Measurements from ENCODE around the gene COX20. TPM values are rescaled to one million over a fixed set of nuclear protein-coding genes. Genes with fewer than 3 reads are reported as not detected.

COX20 gene
- total RNA-seq, 1 experiment from 2014 or later: 40.7 TPM

DNA sequence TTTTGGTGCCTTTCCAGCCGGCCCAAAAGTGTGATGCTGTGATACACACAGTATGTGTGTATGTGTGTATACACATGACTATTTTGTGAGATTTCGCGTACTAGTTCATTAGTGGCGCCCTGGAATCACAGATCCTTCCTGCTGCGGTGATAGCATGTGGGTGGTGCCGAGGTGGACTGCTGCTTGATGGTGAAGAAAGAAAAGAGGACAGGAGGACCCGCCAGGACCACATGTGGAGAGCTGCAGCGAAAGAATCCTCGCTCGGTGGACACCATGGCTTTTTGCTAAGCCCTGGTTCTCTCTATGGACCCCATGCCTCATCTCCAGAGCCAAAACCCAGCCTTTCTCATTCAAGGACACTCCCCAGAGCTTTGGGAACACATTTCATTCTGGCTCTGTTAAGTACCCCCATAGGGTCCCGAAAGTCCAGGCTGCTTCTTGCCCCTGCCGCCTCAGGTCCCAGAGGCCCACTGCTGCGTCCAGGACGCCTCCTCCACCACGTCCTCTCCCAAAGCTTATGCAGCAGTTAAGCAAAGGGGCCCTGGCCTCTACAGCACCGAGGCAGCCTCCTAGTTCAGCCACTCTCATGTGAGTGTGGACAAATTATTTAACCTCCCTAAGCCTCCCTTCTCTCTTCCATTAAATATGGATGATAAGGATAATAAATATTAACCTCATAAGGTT lies 32.8 kb upstream of the COX20 start:
- ChIA-PET CTCF (interaction anchor here (0.6 kb wide), 2 partner anchors 197 to 240 kb away, joined by 3 to 4 read pairs; no protein-coding TSS in a partner anchor), POLR2A (ENCODE audit: unreplicated experiment) (no interaction called here)
- H3K9me2 ChIP-seq (ENCODE audit: insufficient read depth): no peaks in the 10 kb centered on the region
- no peaks in the 10 kb centered on the region for H3K79me2 ChIP-seq (ENCODE audit: low read depth)
- no peaks in the 10 kb centered on the region for H4K20me1 ChIP-seq (ENCODE audit: insufficient read depth)
- H3K4me1 ChIP-seq (replicated peaks; ENCODE audit: insufficient read depth): no peaks in the 10 kb centered on the region
- no peak for DNase-seq
- no peak overlapping the region for H3K4me2 ChIP-seq
- no peaks in the 10 kb centered on the region for H3K27me3 ChIP-seq (ENCODE audit: insufficient read depth, low read depth)
- H3F3A ChIP-seq (ENCODE audit: insufficient read depth, low read depth): no peaks in the 10 kb centered on the region
- BruUV-seq (replicated peaks): no TSS peak
- no peaks in the 10 kb centered on the region for H3K9me3 ChIP-seq (ENCODE audit: insufficient read depth, low read depth)
- no peaks in the 10 kb centered on the region for H3K36me3 ChIP-seq (ENCODE audit: low read depth)
- H3K4me3 ChIP-seq: no peak overlapping the region
- no peak for TF ChIP-seq EZH2 (IDR thresholded peaks at IDR 0.05; ENCODE audit: low read depth)
- TF ChIP-seq, protein P1, sequence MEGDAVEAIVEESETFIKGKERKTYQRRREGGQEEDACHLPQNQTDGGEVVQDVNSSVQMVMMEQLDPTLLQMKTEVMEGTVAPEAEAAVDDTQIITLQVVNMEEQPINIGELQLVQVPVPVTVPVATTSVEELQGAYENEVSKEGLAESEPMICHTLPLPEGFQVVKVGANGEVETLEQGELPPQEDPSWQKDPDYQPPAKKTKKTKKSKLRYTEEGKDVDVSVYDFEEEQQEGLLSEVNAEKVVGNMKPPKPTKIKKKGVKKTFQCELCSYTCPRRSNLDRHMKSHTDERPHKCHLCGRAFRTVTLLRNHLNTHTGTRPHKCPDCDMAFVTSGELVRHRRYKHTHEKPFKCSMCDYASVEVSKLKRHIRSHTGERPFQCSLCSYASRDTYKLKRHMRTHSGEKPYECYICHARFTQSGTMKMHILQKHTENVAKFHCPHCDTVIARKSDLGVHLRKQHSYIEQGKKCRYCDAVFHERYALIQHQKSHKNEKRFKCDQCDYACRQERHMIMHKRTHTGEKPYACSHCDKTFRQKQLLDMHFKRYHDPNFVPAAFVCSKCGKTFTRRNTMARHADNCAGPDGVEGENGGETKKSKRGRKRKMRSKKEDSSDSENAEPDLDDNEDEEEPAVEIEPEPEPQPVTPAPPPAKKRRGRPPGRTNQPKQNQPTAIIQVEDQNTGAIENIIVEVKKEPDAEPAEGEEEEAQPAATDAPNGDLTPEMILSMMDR (conservative IDR thresholded peaks at IDR 0.05): no peak
- no peak overlapping the region for H2AFZ ChIP-seq
- intact Hi-C loops (cut with micrococcal nuclease; ENCODE audit: unreplicated experiment): no loop called here
- no peak overlapping the region for H3K27ac ChIP-seq

DNA sequence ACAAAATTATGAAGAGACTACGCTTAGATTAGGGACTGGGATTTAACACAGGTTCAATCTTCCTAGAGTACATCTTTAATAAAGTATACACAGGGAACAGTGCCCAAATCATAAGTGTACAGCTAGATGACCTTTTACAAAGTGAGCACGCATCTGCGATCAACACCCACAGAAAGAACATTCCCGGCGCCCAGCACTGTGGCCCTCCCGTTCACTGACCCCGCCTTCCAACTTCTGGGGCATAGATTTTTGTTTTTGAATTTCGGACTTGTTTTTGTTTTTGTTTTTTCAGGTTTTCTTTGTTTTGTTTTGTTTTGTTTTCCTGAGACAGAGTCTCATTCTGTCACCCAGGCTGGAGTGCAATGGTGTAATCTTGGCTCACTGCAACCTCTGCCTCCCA lies 30.6 kb upstream of the COX20 start:
- H3K27ac ChIP-seq: no peak overlapping the region
- H3K36me3 ChIP-seq (ENCODE audit: low read depth): no peaks in the 10 kb centered on the region
- H3K4me2 ChIP-seq: no peak overlapping the region
- no peak overlapping the region for H2AFZ ChIP-seq
- H3F3A ChIP-seq (ENCODE audit: insufficient read depth, low read depth): no peaks in the 10 kb centered on the region
- no TSS peak for BruUV-seq (replicated peaks)
- ChIA-PET CTCF (no interaction called here), POLR2A (ENCODE audit: unreplicated experiment) (no interaction called here)
- H3K9me2 ChIP-seq (ENCODE audit: insufficient read depth): no peaks in the 10 kb centered on the region
- H3K9me3 ChIP-seq (ENCODE audit: insufficient read depth, low read depth): no peaks in the 10 kb centered on the region
- no peaks in the 10 kb centered on the region for H3K27me3 ChIP-seq (ENCODE audit: insufficient read depth, low read depth)
- no peak for DNase-seq
- H3K79me2 ChIP-seq (ENCODE audit: low read depth): no peaks in the 10 kb centered on the region
- no peaks in the 10 kb centered on the region for H3K4me1 ChIP-seq (replicated peaks; ENCODE audit: insufficient read depth)
- no peaks in the 10 kb centered on the region for H4K20me1 ChIP-seq (ENCODE audit: insufficient read depth)
- H3K4me3 ChIP-seq: no peak overlapping the region
- intact Hi-C loops (cut with micrococcal nuclease; ENCODE audit: unreplicated experiment): no loop called here
- TF ChIP-seq, protein P1 (conservative IDR thresholded peaks at IDR 0.05): no peak
- no peak for TF ChIP-seq EZH2 (IDR thresholded peaks at IDR 0.05; ENCODE audit: low read depth)

DNA sequence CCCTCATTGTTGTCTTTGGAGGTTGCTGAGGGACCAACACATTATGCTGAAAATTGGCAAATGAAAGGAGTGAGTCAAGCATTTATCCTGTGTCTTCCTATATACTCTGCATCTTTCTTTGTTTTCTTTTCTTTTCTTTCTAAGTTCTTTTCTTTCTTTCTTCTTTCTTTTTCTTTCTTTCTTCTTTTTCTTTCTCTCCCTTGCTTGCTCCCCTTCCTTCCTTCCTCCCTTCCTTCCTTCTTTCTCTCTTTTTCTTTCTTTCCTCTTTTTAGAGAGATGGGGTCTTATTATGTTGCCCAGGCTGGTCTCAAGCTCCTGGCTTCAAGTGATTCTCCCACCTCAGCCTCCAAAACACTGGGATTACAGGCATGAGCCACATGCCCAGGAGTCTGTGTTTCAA lies 28.3 kb upstream of the COX20 start:
- no peaks in the 10 kb centered on the region for H4K20me1 ChIP-seq (ENCODE audit: insufficient read depth)
- no peaks in the 10 kb centered on the region for H3K79me2 ChIP-seq (ENCODE audit: low read depth)
- H3K9me3 ChIP-seq (ENCODE audit: insufficient read depth, low read depth): no peaks in the 10 kb centered on the region
- CTCF ChIA-PET: no interaction called here
- no peaks in the 10 kb centered on the region for H3K36me3 ChIP-seq (ENCODE audit: low read depth)
- H3K4me1 ChIP-seq (replicated peaks; ENCODE audit: insufficient read depth): no peaks in the 10 kb centered on the region
- TF ChIP-seq, protein P1 (conservative IDR thresholded peaks at IDR 0.05): no peak
- TF ChIP-seq EZH2 (IDR thresholded peaks at IDR 0.05; ENCODE audit: low read depth): no peak
- DNase-seq: no peak
- no TSS peak for BruUV-seq (replicated peaks)
- no peak overlapping the region for H3K27ac ChIP-seq
- H3K4me3 ChIP-seq: no peak overlapping the region
- no peak overlapping the region for H2AFZ ChIP-seq
- POLR2A ChIA-PET (ENCODE audit: unreplicated experiment): no interaction called here
- H3F3A ChIP-seq (ENCODE audit: insufficient read depth, low read depth): no peaks in the 10 kb centered on the region
- H3K27me3 ChIP-seq (ENCODE audit: insufficient read depth, low read depth): no peaks in the 10 kb centered on the region
- no peaks in the 10 kb centered on the region for H3K9me2 ChIP-seq (ENCODE audit: insufficient read depth)
- H3K4me2 ChIP-seq: no peak overlapping the region
- intact Hi-C loops (cut with micrococcal nuclease; ENCODE audit: unreplicated experiment): no loop called here

All from PC-9 (cell line).